GM19240 (cell line): ENCODE measurements around the gene CLEC2B.
"Not testable (repeated sequence)": the region's sequence is repeated elsewhere in the genome, so short reads cannot be mapped to it uniquely, and the experiment has no call there.

ENCODE experiments used
- DNase-seq: peaks from one replicate; pipeline ENCODE4 v3.0.0; 2011; ENCODE audit warnings: low spot score; ENCODE audit not compliant: insufficient read length

CLEC2B gene

GRCh38 chr12:9869307-9870161 is at the start of gene CLEC2B:
Gene CLEC2B, minus strand, starts transcription at chr12:9869354.
- DNase-seq = no peak

GRCh38 chr12:9911708-9912107 is 42.6 kb upstream of the CLEC2B start:
- no peak for DNase-seq

GRCh38 chr12:9910716-9911421 is 41.7 kb upstream of the CLEC2B start:
- no peak for DNase-seq

GRCh38 chr12:9909724-9910123 is 40.6 kb upstream of the CLEC2B start:
- DNase-seq = no peak

GRCh38 chr12:9908350-9908749 is 39.2 kb upstream of the CLEC2B start:
- DNase-seq = no peak

- DNase-seq = no peak
Measured at GRCh38 chr12:9907769-9908168, 38.6 kb upstream of the CLEC2B start.

GRCh38 chr12:9906873-9907272 is 37.7 kb upstream of the CLEC2B start:
- DNase-seq = no peak

GRCh38 chr12:9902539-9903228 is 33.5 kb upstream of the CLEC2B start:
- no peak for DNase-seq

- no peak for DNase-seq
Measured at GRCh38 chr12:9900930-9901329, 31.8 kb upstream of the CLEC2B start.

GRCh38 chr12:9899209-9899608 is 30.1 kb upstream of the CLEC2B start:
- DNase-seq = no peak

GRCh38 chr12:9897535-9897934 is 28.4 kb upstream of the CLEC2B start:
- no peak for DNase-seq

- no peak for DNase-seq
Measured at GRCh38 chr12:9895215-9895971, 26.2 kb upstream of the CLEC2B start.

- no peak for DNase-seq
Measured at GRCh38 chr12:9888665-9889273, 19.6 kb upstream of the CLEC2B start.

GRCh38 chr12:9883175-9883574 is 14.0 kb upstream of the CLEC2B start:
- DNase-seq = no peak

GRCh38 chr12:9881988-9882387 is 12.8 kb upstream of the CLEC2B start:
- no peak for DNase-seq

GRCh38 chr12:9881246-9881645 is 12.1 kb upstream of the CLEC2B start, which contains the start of gene KLRF2:
Gene KLRF2, plus strand, starts transcription at chr12:9881489. Its CDS starts 107 bp downstream, at chr12:9881596.
- DNase-seq = no peak

- DNase-seq = no peak
Measured at GRCh38 chr12:9880532-9881078, 11.5 kb upstream of the CLEC2B start.

- DNase-seq = not testable (repeated sequence)
Measured at GRCh38 chr12:9876120-9876519, 7.0 kb upstream of the CLEC2B start.

- no peak for DNase-seq
Measured at GRCh38 chr12:9872742-9873141, 3.6 kb upstream of the CLEC2B start.

- DNase-seq = no peak
Measured at GRCh38 chr12:9872162-9872561, 3.0 kb upstream of the CLEC2B start.
